GM04503 (cell line): ENCODE data around the gene SYNM.

Source experiments
- DNase-seq: peaks from one replicate; pipeline ENCODE4 v3.0.0-alpha.2; 2012; ENCODE audit warnings: low read depth

Gene SYNM

DNA sequence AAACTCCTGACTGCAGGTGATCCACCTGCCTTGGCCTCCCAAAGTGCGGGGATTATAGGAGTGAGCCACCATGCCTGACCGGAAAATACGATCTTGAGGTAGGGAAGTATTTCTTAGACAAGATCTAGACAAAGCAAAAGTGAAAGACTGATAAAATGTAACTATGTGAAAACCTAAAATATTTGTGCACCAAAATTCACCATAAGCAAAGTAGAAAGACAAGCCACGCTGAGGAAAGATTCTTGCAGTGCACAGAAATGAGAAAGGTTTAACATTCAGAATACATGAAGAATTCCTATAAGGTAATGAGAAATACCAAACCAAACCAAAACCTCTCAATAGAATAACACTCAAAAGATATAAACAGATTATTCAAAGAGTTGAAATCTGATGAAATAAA lies 35.7 kb downstream of the SYNM start:
- no peak for DNase-seq

DNA sequence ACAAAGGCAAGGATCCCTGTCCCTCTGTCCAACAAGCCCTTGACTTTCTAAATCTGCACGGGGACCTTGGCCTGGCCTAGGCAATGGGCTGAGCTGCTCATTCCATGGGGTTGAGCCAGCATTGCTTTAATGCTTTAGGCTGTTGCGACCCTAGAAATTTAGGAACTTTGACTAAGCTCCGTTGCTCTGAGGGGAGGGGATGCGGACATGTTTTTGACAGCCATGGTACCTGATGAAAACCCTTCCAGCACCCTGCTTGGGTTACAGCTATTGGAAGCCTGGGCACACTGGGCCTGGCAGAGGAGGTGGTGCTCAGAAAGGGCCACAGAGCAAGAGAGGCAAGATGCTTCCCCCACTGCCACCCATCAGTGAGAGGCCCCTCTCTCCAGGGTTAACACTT lies 37.1 kb downstream of the SYNM start:
- no peak for DNase-seq

DNA sequence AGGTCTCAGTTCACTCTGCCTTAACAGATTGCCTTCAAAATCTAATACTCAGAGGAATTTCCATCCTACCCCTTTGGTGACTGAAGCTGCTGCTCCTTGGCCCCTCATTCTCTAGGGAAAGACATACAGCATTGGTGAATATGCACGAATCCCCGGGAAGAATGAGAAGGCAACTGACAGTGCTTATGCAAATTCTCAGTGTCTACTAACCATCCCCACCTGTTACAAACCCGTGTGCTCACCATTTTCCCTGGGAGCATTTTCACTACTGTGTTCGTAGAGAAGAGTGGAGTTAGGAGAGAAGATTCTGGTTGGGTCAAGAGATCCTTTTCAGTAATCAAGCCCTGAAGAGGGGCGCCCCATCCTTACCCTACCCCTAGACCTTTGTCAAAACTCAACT lies 37.7 kb downstream of the SYNM start:
- DNase-seq: no peak

DNA sequence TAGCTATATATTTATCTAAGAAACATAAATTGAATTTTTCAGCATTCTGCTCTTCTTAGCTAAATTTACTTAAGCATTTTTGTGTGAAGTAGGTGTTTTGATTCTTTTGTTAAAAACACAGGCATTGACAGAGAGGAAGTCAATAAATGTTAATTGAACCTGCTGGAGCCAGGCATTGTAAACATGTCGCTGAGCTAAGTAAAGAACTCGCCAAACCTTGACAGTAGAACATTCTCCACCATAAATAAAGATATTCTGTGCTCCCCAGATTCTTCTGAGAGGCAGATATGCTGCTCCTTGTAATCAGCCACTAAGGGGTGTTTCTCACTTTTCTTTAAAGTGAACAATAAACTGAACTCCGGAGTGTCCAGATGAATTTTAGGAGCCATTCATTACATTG lies 38.4 kb downstream of the SYNM start:
- DNase-seq: no peak

DNA sequence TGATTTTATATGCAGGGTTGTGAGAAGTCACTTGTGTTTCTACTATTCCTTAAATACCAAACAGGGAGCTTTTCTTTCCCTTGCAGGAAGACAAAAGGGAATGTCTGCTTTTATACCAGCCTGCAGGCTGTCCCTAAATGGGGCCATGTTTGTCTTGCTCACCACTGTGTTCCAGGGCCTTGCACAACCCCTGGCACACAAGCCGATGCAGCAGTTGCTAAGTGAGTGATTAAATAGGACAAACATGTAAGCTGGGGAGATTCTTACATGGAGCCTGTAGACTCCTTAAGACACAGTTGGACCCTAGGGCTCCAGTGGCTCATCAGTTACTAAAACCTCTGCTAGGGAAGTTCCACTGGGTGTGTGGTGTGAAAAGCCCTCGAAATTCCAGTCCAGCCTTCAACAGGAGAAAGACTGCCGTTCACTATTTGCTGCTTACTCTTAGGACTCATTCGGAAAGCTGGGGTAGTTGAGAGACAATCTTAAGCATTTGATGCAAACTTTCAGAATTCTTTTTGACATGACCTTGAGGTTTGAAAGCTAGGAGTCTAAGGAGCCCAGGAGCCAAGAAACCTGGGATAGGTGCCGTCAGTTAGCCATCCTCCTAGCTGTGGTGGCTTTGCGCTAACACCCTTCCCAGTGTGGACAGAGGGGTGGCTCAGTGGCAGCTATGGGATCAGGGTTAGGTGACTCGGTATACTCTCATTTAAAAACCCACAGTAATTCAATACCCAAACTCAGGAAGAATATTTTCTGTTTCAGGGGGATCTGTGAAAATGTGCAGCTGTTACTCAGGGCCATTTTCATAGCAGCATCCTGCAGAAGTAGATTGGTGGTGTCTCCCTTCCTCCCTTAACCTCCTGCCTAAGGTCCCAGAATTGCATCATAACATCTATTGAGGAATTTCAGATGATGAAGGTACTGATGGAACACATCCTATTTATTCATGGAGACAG lies 39.1 kb downstream of the SYNM start:
- peak; percentile 61 for DNase-seq

DNA sequence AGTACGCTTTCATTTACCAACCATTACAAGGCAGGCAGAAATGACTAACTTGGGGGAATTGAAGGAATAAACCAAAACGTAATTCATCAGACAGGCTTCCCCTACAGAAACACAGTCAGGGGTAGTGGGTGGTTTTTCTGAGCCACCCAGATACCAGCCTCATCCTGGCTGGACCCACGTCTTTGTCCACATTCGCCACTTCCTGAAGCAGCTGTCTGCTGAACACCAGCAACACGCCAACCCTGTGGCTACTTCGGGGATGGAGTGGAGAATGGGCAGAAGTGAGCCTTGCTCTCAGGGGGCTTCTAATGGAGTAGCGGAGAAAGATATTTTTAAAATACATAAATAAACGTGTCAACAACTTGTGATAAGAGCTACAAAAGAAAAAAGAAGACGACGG lies 40.1 kb downstream of the SYNM start:
- DNase-seq: no peak

DNA sequence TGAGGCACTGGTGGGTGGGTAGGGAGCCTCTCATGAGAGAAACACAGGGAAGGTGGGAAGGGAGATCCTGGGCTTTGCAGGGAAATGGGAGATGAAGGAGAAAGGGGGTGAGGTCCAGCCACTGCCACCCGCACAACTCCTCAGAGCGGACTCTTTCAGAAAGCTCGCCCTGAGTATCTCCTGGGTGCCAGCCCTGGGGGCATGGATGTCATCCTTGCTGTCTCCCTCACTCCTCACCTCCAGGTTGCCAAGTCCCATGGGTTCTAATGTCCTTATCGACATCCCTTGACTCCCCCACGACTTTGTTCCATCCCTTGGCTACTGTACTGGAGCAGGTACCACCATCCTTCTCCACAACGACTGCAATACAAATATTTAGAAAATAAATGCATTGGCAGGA lies 40.9 kb downstream of the SYNM start:
- no peak for DNase-seq

DNA sequence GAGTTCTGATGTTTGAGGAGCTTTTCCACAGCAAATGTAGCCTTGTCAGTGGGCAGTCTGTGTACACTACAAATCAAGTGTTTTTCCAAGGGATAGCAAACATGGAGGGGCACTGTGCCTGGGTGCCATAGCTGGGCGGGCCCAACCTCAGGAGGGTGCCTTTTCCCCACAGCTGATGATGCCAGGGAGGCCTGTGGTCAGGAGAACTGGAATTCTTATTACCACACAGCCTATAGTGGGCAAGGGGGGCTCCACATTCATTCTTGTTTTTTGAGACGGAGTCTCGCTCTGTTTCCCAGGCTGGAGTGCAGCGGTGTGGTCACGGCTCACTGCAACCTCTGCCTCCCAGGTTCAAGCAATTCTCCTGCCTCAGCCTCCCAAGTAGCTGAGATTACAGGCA lies 41.8 kb downstream of the SYNM start:
- DNase-seq: no peak

DNA sequence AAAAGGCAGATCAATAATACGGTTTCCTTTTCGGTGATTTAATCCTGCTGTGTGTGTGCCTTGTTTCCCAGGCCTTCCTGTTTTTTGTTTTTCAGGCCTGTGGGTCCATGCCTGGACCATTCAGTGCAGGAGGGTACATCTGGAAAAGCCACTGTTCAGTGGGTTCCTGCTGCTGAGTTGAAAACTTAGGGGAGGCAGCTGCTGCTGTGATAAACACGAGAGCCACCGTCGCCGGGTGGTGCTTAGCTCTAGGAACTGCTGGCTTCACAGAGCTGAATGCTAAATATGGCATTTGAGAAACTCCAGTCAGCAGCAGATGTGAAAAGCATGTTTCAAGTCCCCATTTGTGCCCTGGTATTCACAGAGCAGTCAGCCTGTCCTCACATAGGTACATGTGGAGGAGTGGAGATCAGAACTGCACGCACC lies 44.0 kb downstream of the SYNM start:
- no peak for DNase-seq

DNA sequence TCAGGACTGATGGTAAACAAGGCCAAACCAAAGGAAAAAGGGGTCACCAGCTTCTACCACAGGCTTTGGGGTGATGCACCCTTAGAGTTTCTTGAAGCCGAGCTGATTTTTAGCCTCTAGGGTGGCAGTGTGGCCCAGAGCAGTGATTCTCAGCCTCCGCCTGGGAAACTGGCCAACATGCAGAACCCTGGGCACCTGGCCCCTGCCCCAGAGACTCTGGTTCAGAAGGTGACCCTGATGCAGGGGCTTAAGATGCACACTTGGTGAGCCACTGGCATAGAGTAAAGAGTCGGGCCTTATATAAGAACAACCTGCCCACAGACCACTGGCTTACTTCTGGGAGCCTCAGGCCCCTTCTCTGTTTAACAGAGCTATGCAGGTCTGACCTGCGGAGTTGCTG lies 44.5 kb downstream of the SYNM start:
- DNase-seq: no peak

DNA sequence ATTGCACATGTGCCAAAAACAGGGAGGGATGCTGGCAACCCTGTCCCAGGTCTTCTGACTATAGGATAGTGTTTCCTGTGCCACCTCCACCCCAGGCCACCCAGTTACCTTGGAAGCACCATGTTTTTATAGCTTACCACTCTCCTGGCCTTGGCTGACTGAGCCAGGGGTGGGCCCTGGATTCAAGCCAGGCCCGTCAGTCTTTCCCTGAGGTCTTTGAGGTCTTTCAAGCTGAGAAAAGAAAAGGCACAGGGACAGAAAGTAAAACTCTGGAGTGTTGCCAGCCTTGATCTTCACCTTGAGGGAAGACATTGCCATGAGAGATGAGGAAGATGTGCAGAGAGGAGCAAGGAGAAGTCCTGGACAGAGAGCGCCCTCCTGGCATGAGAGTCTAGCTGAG lies 46.3 kb downstream of the SYNM start:
- no peak for DNase-seq

DNA sequence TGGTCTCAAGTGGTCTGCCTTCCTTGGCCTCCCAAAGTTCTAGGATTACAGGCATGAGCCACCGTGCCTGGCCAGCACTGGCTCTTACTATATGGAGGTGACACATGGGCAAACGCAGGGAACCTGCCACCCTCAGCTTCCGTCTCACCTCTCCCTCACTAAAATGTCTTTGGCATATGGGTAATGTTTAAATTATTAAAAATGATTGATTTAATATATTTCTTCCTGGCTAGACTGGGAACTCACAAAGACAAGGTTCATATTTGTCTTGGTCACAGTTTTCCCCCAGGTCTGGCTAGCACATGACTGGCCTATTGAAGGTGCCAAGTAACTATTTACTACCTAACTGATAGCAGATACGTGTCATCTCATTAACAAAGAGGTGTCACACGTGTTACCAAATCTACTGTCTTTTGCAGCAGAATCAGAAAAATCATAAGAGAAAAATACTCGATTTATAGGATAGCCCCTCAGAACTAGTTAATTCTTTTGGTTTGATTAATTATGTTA lies 48.2 kb downstream of the SYNM start:
- DNase-seq: no peak

DNA sequence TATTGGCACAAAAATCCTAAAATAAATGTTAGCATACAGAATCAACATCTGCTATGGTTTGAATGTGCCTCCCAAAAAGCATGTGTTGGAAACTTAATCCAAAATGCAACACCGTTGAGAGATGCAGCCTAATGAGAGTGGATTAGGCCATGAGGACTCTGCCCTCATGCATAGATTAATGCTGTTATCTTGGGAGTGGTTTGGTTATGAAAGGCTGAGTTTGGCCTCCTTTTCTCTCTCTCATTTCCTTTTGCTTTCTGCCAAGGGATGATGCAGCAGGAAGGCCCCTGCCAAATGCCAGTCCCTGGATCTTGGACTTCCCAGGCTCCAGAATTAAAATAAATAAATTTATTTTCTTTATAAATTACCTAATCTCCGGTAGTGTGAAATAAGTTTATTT lies 49.4 kb downstream of the SYNM start:
- DNase-seq: no peak

DNA sequence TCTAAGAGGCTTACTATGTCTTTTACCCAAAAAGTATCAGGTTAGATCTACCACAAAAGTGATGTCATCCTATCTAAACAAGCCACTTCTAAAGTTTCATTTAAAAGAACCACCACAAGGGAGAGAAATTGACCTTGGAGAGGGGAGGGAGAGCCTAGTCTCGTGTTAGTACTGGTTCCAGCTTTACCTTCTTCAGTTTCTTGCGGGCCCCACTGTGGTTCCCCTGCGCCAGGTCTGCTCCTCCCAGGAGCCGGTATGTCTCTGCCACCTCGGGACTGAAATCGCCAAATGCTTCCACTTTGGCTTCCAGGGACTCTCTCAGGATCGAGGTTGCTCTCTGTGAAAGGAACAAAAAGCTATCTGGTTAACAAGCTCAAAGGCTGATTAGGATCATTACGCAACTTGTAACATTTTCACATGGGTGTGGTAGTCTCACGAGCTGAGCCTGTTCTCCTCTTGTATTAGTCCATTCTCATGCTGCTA lies 51.1 kb downstream of the SYNM start:
- DNase-seq: no peak

DNA sequence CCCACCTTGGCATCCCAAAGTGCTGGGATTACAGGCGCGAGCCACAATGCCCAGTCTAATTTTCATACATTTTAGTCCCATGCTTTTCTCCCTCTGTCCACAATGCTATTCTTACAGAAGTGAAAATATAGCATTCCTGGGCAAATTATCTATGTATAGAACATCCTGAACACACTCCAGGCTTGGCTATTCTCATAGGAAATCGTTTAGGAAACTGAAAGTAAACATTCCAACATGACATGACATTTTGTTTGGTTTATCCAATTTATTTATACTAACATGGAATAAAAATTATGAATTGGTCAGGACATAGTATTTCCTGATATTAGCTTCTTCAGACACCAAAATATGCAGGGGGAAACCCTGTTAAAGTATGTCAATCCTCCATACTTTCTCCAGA lies 52.6 kb downstream of the SYNM start:
- DNase-seq: no peak

DNA sequence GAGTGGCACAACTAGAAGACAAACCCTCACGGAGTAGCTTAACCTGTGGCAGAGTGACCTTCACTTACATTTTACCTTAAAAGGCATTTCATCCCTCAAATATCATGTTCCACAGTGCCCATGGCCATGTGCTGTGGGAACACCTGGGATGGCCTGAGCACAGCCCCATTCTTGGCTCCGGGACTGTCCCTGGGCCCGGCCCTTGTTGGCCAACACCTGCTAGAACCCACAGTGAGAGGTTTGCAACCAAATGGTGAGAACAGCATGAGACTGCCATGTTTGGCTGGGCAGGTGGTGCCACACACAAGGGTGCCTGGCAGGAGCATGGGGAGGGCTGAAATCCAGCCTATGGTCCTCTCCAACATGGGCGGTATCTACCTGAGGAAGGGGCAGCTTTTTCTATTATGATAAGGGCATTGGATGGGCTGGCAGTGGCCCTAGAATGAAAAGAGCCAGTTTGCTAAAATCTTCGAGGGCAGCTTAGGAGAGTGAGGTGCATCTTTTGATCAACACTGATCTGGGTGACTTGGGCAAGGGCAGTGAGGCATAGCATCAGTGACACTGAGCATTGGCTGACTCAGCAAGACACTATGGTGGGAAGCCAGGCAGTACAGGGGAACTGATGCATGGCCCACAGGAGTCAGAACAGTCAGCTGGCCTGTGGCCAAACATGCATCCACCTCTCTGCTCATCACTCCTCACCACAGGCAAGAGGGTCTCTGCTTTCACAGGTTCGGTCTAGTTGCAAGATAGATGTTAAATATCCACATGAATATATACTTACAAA lies 53.9 kb downstream of the SYNM start:
- no peak for DNase-seq

DNA sequence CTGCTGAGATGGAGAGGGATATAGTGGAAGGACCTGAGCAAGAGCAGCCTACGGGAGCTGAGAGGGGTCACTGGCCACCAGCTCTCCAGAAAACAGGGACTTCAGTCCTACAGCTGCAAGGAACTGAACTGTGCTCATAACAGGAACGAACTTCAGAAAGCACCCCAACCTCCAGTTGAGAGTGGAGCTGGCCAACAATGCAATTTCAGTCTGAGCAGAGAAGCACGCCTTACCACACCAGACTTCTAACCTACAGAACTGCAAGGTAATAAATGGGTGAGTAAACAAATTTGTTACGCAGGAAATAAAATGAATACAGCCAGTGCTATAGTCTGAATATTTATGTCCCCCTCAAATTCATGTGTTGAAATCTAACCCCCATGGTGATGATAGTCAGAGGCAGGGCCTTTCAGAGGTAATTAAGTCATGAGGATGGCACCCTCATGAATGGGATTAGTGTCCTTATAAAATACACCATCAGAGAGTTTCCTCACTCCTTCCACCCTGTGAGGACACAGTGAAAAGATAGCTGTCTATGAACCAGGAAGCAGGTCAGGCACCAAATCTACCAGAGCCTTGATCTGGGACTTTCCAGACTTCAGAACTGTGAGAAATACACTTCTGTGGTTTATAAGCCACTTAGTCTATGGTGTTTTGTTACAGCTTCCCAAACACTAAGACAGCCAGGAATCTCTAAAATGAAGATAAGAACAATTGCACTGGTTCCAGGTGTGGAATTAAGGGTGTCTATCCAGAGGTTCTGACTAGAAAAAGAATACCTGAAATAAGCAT lies 58.6 kb downstream of the SYNM start:
- no peak for DNase-seq

DNA sequence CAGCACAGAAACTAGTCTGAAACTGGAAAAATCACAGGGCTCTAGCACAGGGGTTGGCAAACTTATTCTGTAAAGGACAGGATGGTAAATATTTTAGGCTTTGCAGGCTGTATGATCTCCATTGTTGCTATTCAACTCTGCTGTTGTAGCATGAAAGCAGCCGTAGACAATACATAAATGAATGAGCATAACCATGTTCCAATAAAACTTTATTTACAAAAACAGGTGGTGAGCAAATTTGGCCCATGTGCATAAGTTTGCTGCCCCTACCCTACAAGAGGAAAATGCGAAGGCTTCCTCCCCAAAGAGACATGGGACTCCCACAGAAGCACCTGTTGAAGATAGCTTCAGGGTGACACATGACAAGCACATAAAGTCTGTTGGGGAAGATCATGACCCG lies 59.2 kb downstream of the SYNM start:
- no peak for DNase-seq

DNA sequence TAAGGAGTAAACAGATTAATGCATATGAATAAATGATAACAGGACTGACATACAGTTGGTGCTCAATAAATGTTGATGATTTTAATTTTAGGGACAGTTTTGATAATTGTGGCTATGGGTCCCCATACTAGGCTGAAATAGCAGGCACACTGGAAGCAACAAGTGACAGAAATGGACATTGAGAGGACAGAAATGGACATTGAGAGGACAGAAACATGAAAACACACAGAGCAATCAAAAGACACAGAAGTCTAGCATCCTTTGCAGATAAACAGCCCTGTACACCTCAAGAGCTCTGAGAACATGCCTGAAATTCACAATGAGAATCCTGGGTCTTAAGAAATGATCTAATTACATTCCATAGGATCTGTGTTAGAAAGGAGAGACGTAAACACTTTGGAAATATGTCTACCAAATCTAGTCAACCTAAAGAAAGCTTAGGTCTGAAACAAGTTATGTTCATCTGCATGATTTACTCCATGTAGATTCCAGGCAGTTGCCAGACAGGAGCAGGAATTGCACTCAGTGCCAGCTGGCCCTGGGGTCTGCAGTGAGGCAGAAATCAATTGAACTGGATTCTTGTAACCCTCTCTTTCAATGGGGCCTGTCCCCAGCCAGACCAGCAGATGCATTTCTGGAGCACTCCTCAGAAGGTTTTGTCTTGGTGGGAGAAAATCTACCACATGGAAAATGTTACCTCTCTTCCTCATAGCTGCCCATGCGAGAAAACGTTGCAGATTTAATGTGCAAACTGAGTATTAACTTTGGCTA lies 60.3 kb downstream of the SYNM start:
- DNase-seq: no peak

DNA sequence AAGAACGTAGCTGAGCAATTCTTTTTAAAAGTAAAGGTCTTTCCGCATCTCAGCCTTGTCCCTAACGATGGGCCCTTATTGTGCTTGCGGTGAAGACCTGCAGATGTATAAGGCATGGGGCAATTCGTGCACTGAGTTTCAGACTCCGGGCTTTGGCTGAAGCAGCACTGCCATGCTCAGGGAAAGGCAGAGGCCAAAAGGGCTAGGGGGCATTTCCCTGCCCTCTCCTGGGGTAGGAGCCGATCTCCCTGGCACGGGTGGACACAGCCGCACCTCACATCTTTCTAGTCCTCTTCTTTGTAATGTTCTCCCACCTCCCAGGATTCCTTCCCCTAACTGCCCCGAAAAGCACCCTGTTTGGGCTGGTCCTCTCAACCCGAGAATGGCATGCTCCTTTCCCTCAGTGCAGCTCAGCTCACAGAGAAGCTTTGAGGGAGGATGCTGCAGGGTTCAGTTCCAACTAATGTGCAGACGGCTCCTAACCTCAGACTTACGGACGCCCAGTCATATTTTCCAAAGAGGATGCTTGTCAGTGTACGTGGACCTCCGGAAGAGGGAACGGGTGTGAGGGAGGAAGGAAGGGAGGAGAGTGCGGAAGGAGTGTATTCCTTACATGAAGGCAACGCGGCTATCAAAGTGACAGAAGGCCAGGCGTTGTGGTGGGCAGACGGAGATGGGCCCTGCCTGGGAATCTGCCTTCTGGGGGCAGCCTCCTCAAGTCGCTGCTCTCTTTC lies 61.2 kb downstream of the SYNM start:
- no peak for DNase-seq

DNA sequence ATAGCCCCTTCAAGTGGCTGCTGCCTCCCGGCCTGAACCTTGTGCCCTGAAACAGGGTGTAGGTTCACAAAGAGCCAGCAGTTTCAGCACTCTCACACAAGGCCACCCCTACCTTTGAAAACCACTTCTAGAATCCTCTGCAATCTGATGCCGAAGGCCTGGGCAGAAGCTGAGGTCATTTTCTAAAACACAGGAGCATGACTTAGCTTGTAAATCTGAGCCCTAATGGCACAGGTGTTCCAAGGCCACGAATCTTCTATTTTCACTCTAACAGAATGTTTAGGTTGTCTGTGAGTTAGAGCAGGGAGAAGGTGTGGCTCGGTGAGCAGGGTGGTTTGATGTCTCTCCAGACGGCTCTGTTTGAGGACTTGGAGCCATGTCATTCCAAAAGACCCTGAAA lies 62.3 kb downstream of the SYNM start:
- no peak for DNase-seq
